GM19463 (cell line): ENCODE measurements around the gene SCP2.

ENCODE experiments used
- ATAC-seq: cut with Tn5 transposase; IDR thresholded peaks from one replicate; pipeline ENCODE4 v1.9.1; 2021; ENCODE audit warnings: mild to moderate bottlenecking, moderate library complexity; ENCODE audit not compliant: unreplicated experiment

Gene SCP2

GRCh38 chr1:53026254-53026653 is 99.2 kb downstream of the SCP2 start:
- no peak for ATAC-seq

GRCh38 chr1:53031732-53032131 is 104.7 kb downstream of the SCP2 start:
- ATAC-seq = no peak

- ATAC-seq = no peak
Measured at GRCh38 chr1:53037159-53037558, 110.1 kb downstream of the SCP2 start.

- ATAC-seq = no peak
Measured at GRCh38 chr1:53038566-53038965, 111.5 kb downstream of the SCP2 start.

- no peak for ATAC-seq
Measured at GRCh38 chr1:53043271-53043670, 116.2 kb downstream of the SCP2 start.

GRCh38 chr1:53044926-53045325 is 117.8 kb downstream of the SCP2 start:
- ATAC-seq = no peak

- no peak for ATAC-seq
Measured at GRCh38 chr1:53046930-53047329, 119.9 kb downstream of the SCP2 start.

- ATAC-seq = no peak
Measured at GRCh38 chr1:53047737-53048736, 121.0 kb downstream of the SCP2 start.

GRCh38 chr1:53048960-53049573 is 122.0 kb downstream of the SCP2 start:
- no peak for ATAC-seq

GRCh38 chr1:53049574-53049967 is 122.5 kb downstream of the SCP2 start:
- ATAC-seq = no peak

GRCh38 chr1:53050310-53050709 is 123.2 kb downstream of the SCP2 start:
- ATAC-seq = no peak

GRCh38 chr1:53051676-53052075 is 124.6 kb downstream of the SCP2 start:
- no peak for ATAC-seq

GRCh38 chr1:53057127-53057526 is 130.1 kb downstream of the SCP2 start:
- ATAC-seq = no peak

GRCh38 chr1:53060579-53060978 is 133.5 kb downstream of the SCP2 start:
- no peak for ATAC-seq

- no peak for ATAC-seq
Measured at GRCh38 chr1:53061123-53061858, 134.2 kb downstream of the SCP2 start.

- ATAC-seq = no peak
Measured at GRCh38 chr1:53061859-53062707, 135.0 kb downstream of the SCP2 start, which contains the start of gene PODN. TSS of gene PODN (plus strand) at chr1:53062213. CDS start at chr1:53069856, 7,643 bp downstream.

- no peak for ATAC-seq
Measured at GRCh38 chr1:53062708-53063591, 135.9 kb downstream of the SCP2 start.

GRCh38 chr1:53063744-53064515 is 136.9 kb downstream of the SCP2 start:
- no peak for ATAC-seq

GRCh38 chr1:53065391-53065790 is 138.3 kb downstream of the SCP2 start:
- ATAC-seq = no peak
